Measurements from ENCODE around the gene HIVEP3. TPM values are rescaled to one million over a fixed set of nuclear protein-coding genes. Genes with fewer than 3 reads are reported as not detected.

HIVEP3 gene
- total RNA-seq, 1 donor from 2014 or later, result 5.7 TPM

DNA sequence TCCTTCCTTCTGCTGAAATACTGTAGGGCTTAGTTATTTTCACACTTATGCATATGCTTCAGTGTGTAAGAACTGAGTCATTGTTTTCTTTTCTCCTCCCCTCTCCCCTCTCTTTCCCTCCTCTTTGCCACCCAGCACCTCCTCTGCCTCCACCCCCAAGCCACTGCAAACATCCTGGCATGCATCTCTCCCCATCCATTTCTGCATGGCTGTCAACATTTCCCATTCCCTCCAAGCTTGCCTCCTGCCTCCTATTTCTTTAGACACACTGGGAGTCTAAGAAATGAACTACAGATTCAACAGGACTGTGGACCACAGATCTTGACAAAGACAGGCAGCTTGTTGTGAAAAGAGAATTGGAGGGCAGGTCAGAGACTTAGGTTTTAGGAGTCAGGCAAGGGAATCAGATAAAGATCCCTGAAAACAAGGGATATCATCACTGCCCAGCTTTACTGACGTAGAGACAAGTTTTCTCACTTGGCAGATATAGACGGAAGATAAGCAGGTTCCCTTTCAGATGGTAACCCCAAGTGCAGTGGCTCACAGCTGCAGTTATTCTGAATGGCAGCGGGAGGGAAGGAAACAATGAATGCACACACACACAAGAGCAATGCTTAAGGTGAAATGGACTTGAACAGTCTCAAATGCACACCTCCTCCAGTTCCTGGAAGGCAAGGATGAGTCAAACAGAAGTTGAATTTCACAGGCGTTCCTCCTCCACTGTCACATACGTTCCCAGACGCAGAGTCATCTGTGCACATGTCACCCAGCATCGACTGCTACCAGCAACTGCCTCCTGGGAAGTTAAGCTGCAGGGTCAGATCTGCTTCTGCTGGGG is 56.1 kb downstream of the HIVEP3 start:
- no peak for DNase-seq
- no peaks in the 10 kb centered on the region for H3K27me3 ChIP-seq (ENCODE audit: low read depth)
- H3K4me1 ChIP-seq, result peaks cover 28% of the 10 kb centered on the region
- TF ChIP-seq, protein P1, sequence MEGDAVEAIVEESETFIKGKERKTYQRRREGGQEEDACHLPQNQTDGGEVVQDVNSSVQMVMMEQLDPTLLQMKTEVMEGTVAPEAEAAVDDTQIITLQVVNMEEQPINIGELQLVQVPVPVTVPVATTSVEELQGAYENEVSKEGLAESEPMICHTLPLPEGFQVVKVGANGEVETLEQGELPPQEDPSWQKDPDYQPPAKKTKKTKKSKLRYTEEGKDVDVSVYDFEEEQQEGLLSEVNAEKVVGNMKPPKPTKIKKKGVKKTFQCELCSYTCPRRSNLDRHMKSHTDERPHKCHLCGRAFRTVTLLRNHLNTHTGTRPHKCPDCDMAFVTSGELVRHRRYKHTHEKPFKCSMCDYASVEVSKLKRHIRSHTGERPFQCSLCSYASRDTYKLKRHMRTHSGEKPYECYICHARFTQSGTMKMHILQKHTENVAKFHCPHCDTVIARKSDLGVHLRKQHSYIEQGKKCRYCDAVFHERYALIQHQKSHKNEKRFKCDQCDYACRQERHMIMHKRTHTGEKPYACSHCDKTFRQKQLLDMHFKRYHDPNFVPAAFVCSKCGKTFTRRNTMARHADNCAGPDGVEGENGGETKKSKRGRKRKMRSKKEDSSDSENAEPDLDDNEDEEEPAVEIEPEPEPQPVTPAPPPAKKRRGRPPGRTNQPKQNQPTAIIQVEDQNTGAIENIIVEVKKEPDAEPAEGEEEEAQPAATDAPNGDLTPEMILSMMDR (IDR thresholded peaks at IDR 0.05; ENCODE audit: borderline replicate concordance), result no peak
- H3K27ac ChIP-seq (replicated peaks), result no peak overlapping the region
- intact Hi-C loops (cut with micrococcal nuclease), result no loop called here
- no peak overlapping the region for H3K4me3 ChIP-seq
- no peaks in the 10 kb centered on the region for H3K9me3 ChIP-seq (replicated peaks)
- H3K36me3 ChIP-seq, result no peaks in the 10 kb centered on the region

DNA sequence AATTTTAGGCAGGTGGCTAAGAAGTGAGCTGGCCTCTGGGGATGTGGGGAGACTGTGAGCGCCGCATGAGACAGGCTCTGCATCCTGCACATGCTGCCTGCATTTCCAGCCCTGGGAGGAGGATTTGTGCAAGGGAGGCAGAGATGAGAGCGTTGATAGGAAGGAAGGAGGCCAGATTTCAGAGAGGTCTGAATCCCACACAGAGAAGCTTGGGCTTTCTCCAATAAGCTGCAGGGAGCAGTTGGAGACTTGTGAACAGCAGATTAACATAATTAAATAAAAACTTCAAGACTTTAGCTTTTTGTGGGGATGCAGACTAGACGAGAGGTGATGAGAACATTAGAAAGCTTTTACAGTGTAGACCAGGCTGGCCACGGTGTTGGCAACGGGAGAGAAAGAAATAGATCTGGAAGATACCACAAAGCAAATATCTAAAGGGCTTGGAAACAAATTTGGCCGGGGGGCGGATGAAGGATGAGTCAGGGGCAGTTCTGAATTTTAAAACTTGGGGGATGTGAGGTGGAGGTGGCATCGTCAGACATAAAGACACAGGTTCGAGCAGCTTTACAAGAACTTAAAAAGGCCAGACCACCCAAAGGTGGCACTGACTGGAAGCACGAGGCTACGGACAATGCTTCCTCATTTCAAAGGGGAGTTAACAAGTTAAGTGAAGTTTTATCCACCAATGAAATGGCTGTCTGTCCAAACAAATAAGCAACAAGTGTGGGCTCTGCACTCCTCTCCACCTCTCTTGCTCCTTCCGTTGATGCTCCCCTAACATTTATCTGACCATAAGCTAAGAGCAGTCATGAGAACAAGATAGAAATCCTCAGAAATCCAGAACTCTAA is 57.0 kb downstream of the HIVEP3 start:
- TF ChIP-seq, protein P1 (IDR thresholded peaks at IDR 0.05; ENCODE audit: borderline replicate concordance), result no peak
- H3K27me3 ChIP-seq (ENCODE audit: low read depth), result no peaks in the 10 kb centered on the region

DNA sequence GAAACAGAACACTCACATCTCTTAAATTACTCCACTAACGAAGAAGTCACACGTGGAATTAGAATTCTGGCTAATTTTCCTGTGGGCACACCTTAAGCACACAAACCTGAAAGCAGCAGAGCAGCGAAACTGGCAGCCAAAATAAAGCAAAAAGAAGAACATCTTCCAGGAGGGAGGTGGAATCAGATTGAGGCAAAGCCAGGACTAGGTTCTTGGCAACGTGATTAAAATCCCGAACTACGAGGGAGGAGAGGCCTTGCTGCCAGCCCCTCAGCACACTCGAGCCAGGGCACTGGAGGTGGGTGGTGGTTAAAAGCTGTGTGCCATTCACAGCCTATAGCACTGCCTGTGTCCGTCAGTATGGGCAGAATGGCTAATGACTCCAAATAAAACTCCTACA is 58.0 kb downstream of the HIVEP3 start:
- no peaks in the 10 kb centered on the region for H3K27me3 ChIP-seq (ENCODE audit: low read depth)
- TF ChIP-seq, protein P1 (IDR thresholded peaks at IDR 0.05; ENCODE audit: borderline replicate concordance), result no peak
- peaks cover 32% of the 10 kb centered on the region for H3K4me1 ChIP-seq
- H3K36me3 ChIP-seq, result no peaks in the 10 kb centered on the region
- H3K4me3 ChIP-seq, result no peak overlapping the region
- intact Hi-C loops (cut with micrococcal nuclease), result no loop called here
- no peak for DNase-seq
- H3K27ac ChIP-seq (replicated peaks), result no peak overlapping the region
- no peaks in the 10 kb centered on the region for H3K9me3 ChIP-seq (replicated peaks)

More for the DNA sequence above, 57.0 kb downstream of the HIVEP3 start:
- intact Hi-C loops (cut with micrococcal nuclease), result no loop called here
- H3K36me3 ChIP-seq, result no peaks in the 10 kb centered on the region
- H3K4me3 ChIP-seq, result no peak overlapping the region
- no peak for DNase-seq
- peaks cover 32% of the 10 kb centered on the region for H3K4me1 ChIP-seq
- no peaks in the 10 kb centered on the region for H3K9me3 ChIP-seq (replicated peaks)
- H3K27ac ChIP-seq (replicated peaks), result no peak overlapping the region

DNA sequence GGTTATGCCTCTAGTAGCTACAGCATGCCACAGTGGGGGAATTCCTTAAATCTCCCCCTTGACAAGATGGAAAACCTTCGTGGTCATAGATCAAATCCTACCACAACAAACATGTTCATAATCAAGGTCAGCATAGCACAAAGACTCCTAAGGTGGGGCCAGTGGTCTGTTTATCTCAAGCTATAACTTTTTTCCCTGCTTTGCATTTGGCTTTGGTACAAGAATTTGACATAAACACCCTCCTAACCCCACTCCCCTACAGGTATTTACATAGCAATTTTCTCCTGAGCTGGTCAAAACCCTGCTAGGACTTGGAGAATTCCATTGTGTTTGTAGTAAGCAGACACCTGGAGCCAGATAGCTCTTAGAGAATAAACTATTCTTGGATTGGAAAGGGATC is 58.5 kb downstream of the HIVEP3 start:
- Histone ChIP-seq H3K4me1 (peaks cover 29% of the 10 kb centered on the region), H3K27me3 (ENCODE audit: low read depth) (no peaks in the 10 kb centered on the region), H3K4me3 (no peak overlapping the region), H3K27ac (replicated peaks) (no peak overlapping the region), H3K36me3 (no peaks in the 10 kb centered on the region), H3K9me3 (replicated peaks) (no peaks in the 10 kb centered on the region)
- no peak for DNase-seq
- TF ChIP-seq, protein P1 (IDR thresholded peaks at IDR 0.05; ENCODE audit: borderline replicate concordance), result no peak
- intact Hi-C loops (cut with micrococcal nuclease), result no loop called here

DNA sequence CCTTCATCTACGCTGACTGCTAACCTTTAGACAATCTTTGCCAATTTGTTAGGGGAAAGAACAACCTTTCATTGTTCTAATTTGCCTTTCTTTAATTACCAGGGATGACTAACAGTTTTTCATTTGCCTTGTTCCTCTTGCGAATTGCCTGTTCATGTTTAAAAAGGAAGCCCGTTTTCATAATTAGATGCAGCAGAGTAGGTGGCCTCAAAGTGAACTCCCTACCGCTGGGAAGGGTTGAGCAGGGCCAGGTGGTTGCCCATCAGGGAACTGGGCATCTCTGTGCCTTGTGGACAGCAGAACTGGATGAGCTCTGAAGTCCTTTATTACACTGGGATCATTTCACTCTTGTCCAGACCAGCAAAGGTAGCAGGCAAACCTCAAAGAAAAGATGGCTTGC is 59.0 kb downstream of the HIVEP3 start:
- TF ChIP-seq, protein P1 (IDR thresholded peaks at IDR 0.05; ENCODE audit: borderline replicate concordance), result no peak
- no peak overlapping the region for H3K27ac ChIP-seq (replicated peaks)
- H3K4me3 ChIP-seq, result no peak overlapping the region
- no peaks in the 10 kb centered on the region for H3K27me3 ChIP-seq (ENCODE audit: low read depth)
- peaks cover 24% of the 10 kb centered on the region for H3K4me1 ChIP-seq
- no peaks in the 10 kb centered on the region for H3K36me3 ChIP-seq
- H3K9me3 ChIP-seq (replicated peaks), result no peaks in the 10 kb centered on the region
- no peak for DNase-seq
- intact Hi-C loops (cut with micrococcal nuclease), result no loop called here

Data from left ventricle myocardium inferior (tissue), 1 donor.